SK-N-SH treated with all-trans-retinoic acid at 6 μM for 48 hours (cell line): ENCODE measurements around the gene TES.
A peak's percentile ranks its signal among the peaks of the same experiment; 100 is the strongest.

Source experiments
- ATAC-seq: fragments of 200-7000 bp; cut with Tn5 transposase; 3 replicates; pipeline ENCODE4 v1.9.1; 2020; ENCODE audit warnings: mild to moderate bottlenecking, moderate library complexity
- ARNTL ChIP-seq: fragments of 450-650 bp; formaldehyde crosslinking; IDR thresholded peaks from 2 replicates; pipeline ENCODE4 v1.5.0; 2020; ENCODE audit warnings: low read depth, mild to moderate bottlenecking, moderate library complexity, borderline replicate concordance
- BACH2 ChIP-seq: fragments of 250-450 bp; sonication (Bioruptor Pico); IDR thresholded peaks from 2 replicates; pipeline ENCODE4 v1.9.0; 2021; ENCODE audit warnings: mild to moderate bottlenecking, borderline replicate concordance
- CREB5 ChIP-seq: fragments of 250-450 bp; sonication (Bioruptor Pico); IDR thresholded peaks from 2 replicates; pipeline ENCODE4 v1.5.1; 2020; ENCODE audit warnings: low read depth, mild to moderate bottlenecking, moderate library complexity
- ESRRG ChIP-seq: fragments of 250-450 bp; sonication (Bioruptor Pico); IDR thresholded peaks from 2 replicates; pipeline ENCODE4 v1.6.1; 2021; ENCODE audit warnings: mild to moderate bottlenecking
- GLIS3 ChIP-seq: fragments of 250-450 bp; sonication (Bioruptor Pico); IDR thresholded peaks from 2 replicates; pipeline ENCODE4 v1.5.0; 2020; ENCODE audit warnings: mild to moderate bottlenecking, moderate library complexity
- ISL1 ChIP-seq: fragments of 250-450 bp; sonication (Bioruptor Pico); IDR thresholded peaks from 2 replicates; pipeline ENCODE4 v2.1.2; 2022; ENCODE audit warnings: mild to moderate bottlenecking, moderate library complexity
- OSR1 ChIP-seq: fragments of 250-450 bp; sonication (Bioruptor Pico); IDR thresholded peaks from 2 replicates; pipeline ENCODE4 v1.8.0; 2022; ENCODE audit warnings: moderate library complexity, mild to moderate bottlenecking, inconsistent platforms
- PATZ1 ChIP-seq: fragments of 250-450 bp; sonication (Bioruptor Pico); IDR thresholded peaks from 2 replicates; pipeline ENCODE4 v1.8.0; 2020; ENCODE audit warnings: mild to moderate bottlenecking, moderate library complexity, borderline replicate concordance
- POU6F1 ChIP-seq: fragments of 250-450 bp; sonication (Bioruptor Pico); IDR thresholded peaks from 2 replicates; pipeline ENCODE4 v1.8.0; 2021; ENCODE audit warnings: low read depth, mild to moderate bottlenecking, moderate library complexity, borderline replicate concordance
- PPARA ChIP-seq: fragments of 250-450 bp; sonication (Bioruptor Pico); IDR thresholded peaks from 2 replicates; pipeline ENCODE4 v1.5.0; 2020; ENCODE audit warnings: mild to moderate bottlenecking, borderline replicate concordance
- RARB ChIP-seq: fragments of 250-450 bp; sonication (Bioruptor Pico); IDR thresholded peaks from 2 replicates; pipeline ENCODE4 v1.8.0; 2021; ENCODE audit warnings: mild to moderate bottlenecking, moderate library complexity
- SNAI2 ChIP-seq: fragments of 250-450 bp; sonication (Bioruptor Pico); IDR thresholded peaks from 2 replicates; pipeline ENCODE4 v1.5.0; 2020; ENCODE audit warnings: mild to moderate bottlenecking, moderate library complexity
- TCF4 ChIP-seq: fragments of 250-450 bp; sonication (Bioruptor Pico); IDR thresholded peaks from 2 replicates; pipeline ENCODE4 v1.8.0; 2021; ENCODE audit warnings: mild to moderate bottlenecking, moderate library complexity, borderline replicate concordance
- TOX ChIP-seq: fragments of 250-450 bp; sonication (Bioruptor Pico); IDR thresholded peaks from 2 replicates; pipeline ENCODE4 v1.8.0; 2021; ENCODE audit warnings: mild to moderate bottlenecking, moderate library complexity, borderline replicate concordance
- TSHZ2 ChIP-seq: fragments of 250-450 bp; sonication (Bioruptor Pico); IDR thresholded peaks from 2 replicates; pipeline ENCODE4 v1.5.0; 2020; ENCODE audit warnings: mild to moderate bottlenecking, moderate library complexity
- ZFP3 ChIP-seq: fragments of 250-450 bp; sonication (Bioruptor Pico); IDR thresholded peaks from 2 replicates; pipeline ENCODE4 v1.5.0; 2020; ENCODE audit warnings: mild to moderate bottlenecking, moderate library complexity
- ZFP30 ChIP-seq: fragments of 450-650 bp; formaldehyde crosslinking; IDR thresholded peaks from 2 replicates; pipeline ENCODE4 v1.5.0; 2022; ENCODE audit warnings: mild to moderate bottlenecking, moderate library complexity
- ZNF565 ChIP-seq: fragments of 450-650 bp; formaldehyde crosslinking; conservative IDR thresholded peaks from 2 replicates; pipeline ENCODE4 v1.5.0; 2020; ENCODE audit warnings: low read depth, mild to moderate bottlenecking, moderate library complexity
- ZNF70 ChIP-seq: fragments of 450-650 bp; formaldehyde crosslinking; IDR thresholded peaks from 2 replicates; pipeline ENCODE4 v1.5.0; 2020; ENCODE audit warnings: mild to moderate bottlenecking, moderate library complexity
- ZNF8 ChIP-seq: fragments of 450-650 bp; formaldehyde crosslinking; IDR thresholded peaks from 2 replicates; pipeline ENCODE4 v1.5.0; 2020; ENCODE audit warnings: mild to moderate bottlenecking, moderate library complexity

The TES gene

GRCh38 chr7:116259871-116260440 lies 49.6 kb downstream of the TES start:
- peak; percentile 85 for ATAC-seq
- TF ChIP-seq TOX (CRISPR knock-in tag) (no peak), PPARA (no peak), ZFP30 (CRISPR knock-in tag) (no peak), ESRRG (CRISPR knock-in tag) (no peak), ZNF8 (no peak), SNAI2 (CRISPR knock-in tag) (no peak), CREB5 (CRISPR knock-in tag) (no peak), RARB (CRISPR knock-in tag) (no peak), OSR1 (CRISPR knock-in tag) (no peak), GLIS3 (CRISPR knock-in tag) (no peak), ARNTL (no peak), ISL1 (CRISPR knock-in tag) (no peak), TSHZ2 (CRISPR knock-in tag) (no peak), TCF4 (no peak)
- TF ChIP-seq, all 23 proteins: peak for 0

- TF ChIP-seq ZFP30 (CRISPR knock-in tag) = no peak
- no peak for TF ChIP-seq ZFP3 (CRISPR knock-in tag)
- TF ChIP-seq PATZ1 (CRISPR knock-in tag) = no peak
- no peak for TF ChIP-seq ZNF565 (CRISPR knock-in tag)
- TF ChIP-seq TOX (CRISPR knock-in tag) = no peak
- no peak for TF ChIP-seq ZNF70 (CRISPR knock-in tag)
- TF ChIP-seq RARB (CRISPR knock-in tag) = no peak
- TF ChIP-seq BACH2 (CRISPR knock-in tag) = no peak
- TF ChIP-seq SNAI2 (CRISPR knock-in tag) = no peak
- TF ChIP-seq ARNTL = no peak
- no peak for TF ChIP-seq ISL1 (CRISPR knock-in tag)
- ATAC-seq = no peak
Measured at GRCh38 chr7:116261904-116262303, 51.6 kb downstream of the TES start.

GRCh38 chr7:116265881-116266280 lies 55.5 kb downstream of the TES start:
- TF ChIP-seq POU6F1 (CRISPR knock-in tag) = no peak
- no peak for TF ChIP-seq PATZ1 (CRISPR knock-in tag)
- no peak for TF ChIP-seq SNAI2 (CRISPR knock-in tag)
- TF ChIP-seq ZFP3 (CRISPR knock-in tag) = no peak
- no peak for TF ChIP-seq OSR1 (CRISPR knock-in tag)
- no peak for TF ChIP-seq GLIS3 (CRISPR knock-in tag)
- TF ChIP-seq ZNF565 (CRISPR knock-in tag) = no peak
- TF ChIP-seq TCF4 = no peak
- ATAC-seq = no peak
